NT2/D1 (cell line): ENCODE results near the gene HS3ST5.

Source experiments
- SUZ12 ChIP-seq: IDR thresholded peaks from 2 replicates; pipeline ENCODE4 v1.6.1; 2011; ENCODE audit not compliant: insufficient read length, insufficient read depth; ENCODE audit errors: extremely low read depth
- YY1 ChIP-seq: IDR thresholded peaks from 2 replicates; pipeline ENCODE4 v1.6.1; 2011; ENCODE audit not compliant: insufficient read length, insufficient read depth
- ZNF274 ChIP-seq: IDR thresholded peaks from 2 replicates; pipeline ENCODE4 v1.6.1; 2011; ENCODE audit warnings: mild to moderate bottlenecking, low read depth, low read length

- no peak for TF ChIP-seq YY1
- no peak for TF ChIP-seq ZNF274
- TF ChIP-seq SUZ12: no peak
Measured at GRCh38 chr6:114342826-114343781, at the start of gene HS3ST5.
